SK-N-SH treated with all-trans-retinoic acid at 6 μM for 48 hours (cell line): ENCODE measurements around the gene RAB39B.

Experiments used
- ATAC-seq: fragments of 200-7000 bp; cut with Tn5 transposase; 3 replicates; pipeline ENCODE4 v1.9.1; 2020; ENCODE audit warnings: mild to moderate bottlenecking, moderate library complexity
- BACH2 ChIP-seq: fragments of 250-450 bp; sonication (Bioruptor Pico); IDR thresholded peaks from 2 replicates; pipeline ENCODE4 v1.9.0; 2021; ENCODE audit warnings: mild to moderate bottlenecking, borderline replicate concordance
- CREB5 ChIP-seq: fragments of 250-450 bp; sonication (Bioruptor Pico); IDR thresholded peaks from 2 replicates; pipeline ENCODE4 v1.5.1; 2020; ENCODE audit warnings: low read depth, mild to moderate bottlenecking, moderate library complexity
- CSDC2 ChIP-seq: fragments of 250-450 bp; sonication (Bioruptor Pico); IDR thresholded peaks from 2 replicates; pipeline ENCODE4 v1.5.0; 2020; ENCODE audit warnings: mild to moderate bottlenecking, moderate library complexity
- ESRRG ChIP-seq: fragments of 250-450 bp; sonication (Bioruptor Pico); IDR thresholded peaks from 2 replicates; pipeline ENCODE4 v1.6.1; 2021; ENCODE audit warnings: mild to moderate bottlenecking
- GLIS3 ChIP-seq: fragments of 250-450 bp; sonication (Bioruptor Pico); IDR thresholded peaks from 2 replicates; pipeline ENCODE4 v1.5.0; 2020; ENCODE audit warnings: mild to moderate bottlenecking, moderate library complexity
- OSR1 ChIP-seq: fragments of 250-450 bp; sonication (Bioruptor Pico); IDR thresholded peaks from 2 replicates; pipeline ENCODE4 v1.8.0; 2022; ENCODE audit warnings: moderate library complexity, mild to moderate bottlenecking, inconsistent platforms
- PATZ1 ChIP-seq: fragments of 250-450 bp; sonication (Bioruptor Pico); IDR thresholded peaks from 2 replicates; pipeline ENCODE4 v1.8.0; 2020; ENCODE audit warnings: mild to moderate bottlenecking, moderate library complexity, borderline replicate concordance
- POU6F1 ChIP-seq: fragments of 250-450 bp; sonication (Bioruptor Pico); IDR thresholded peaks from 2 replicates; pipeline ENCODE4 v1.8.0; 2021; ENCODE audit warnings: low read depth, mild to moderate bottlenecking, moderate library complexity, borderline replicate concordance
- PPARA ChIP-seq: fragments of 250-450 bp; sonication (Bioruptor Pico); IDR thresholded peaks from 2 replicates; pipeline ENCODE4 v1.5.0; 2020; ENCODE audit warnings: mild to moderate bottlenecking, borderline replicate concordance
- SNAI2 ChIP-seq: fragments of 250-450 bp; sonication (Bioruptor Pico); IDR thresholded peaks from 2 replicates; pipeline ENCODE4 v1.5.0; 2020; ENCODE audit warnings: mild to moderate bottlenecking, moderate library complexity
- TOX ChIP-seq: fragments of 250-450 bp; sonication (Bioruptor Pico); IDR thresholded peaks from 2 replicates; pipeline ENCODE4 v1.8.0; 2021; ENCODE audit warnings: mild to moderate bottlenecking, moderate library complexity, borderline replicate concordance
- TSHZ2 ChIP-seq: fragments of 250-450 bp; sonication (Bioruptor Pico); IDR thresholded peaks from 2 replicates; pipeline ENCODE4 v1.5.0; 2020; ENCODE audit warnings: mild to moderate bottlenecking, moderate library complexity
- ZC3H10 ChIP-seq: fragments of 250-450 bp; sonication (Bioruptor Pico); IDR thresholded peaks from 2 replicates; pipeline ENCODE4 v1.5.1; 2021; ENCODE audit warnings: mild to moderate bottlenecking, moderate library complexity
- ZFP3 ChIP-seq: fragments of 250-450 bp; sonication (Bioruptor Pico); IDR thresholded peaks from 2 replicates; pipeline ENCODE4 v1.5.0; 2020; ENCODE audit warnings: mild to moderate bottlenecking, moderate library complexity
- ZFP30 ChIP-seq: fragments of 450-650 bp; formaldehyde crosslinking; IDR thresholded peaks from 2 replicates; pipeline ENCODE4 v1.5.0; 2022; ENCODE audit warnings: mild to moderate bottlenecking, moderate library complexity
- ZNF565 ChIP-seq: fragments of 450-650 bp; formaldehyde crosslinking; conservative IDR thresholded peaks from 2 replicates; pipeline ENCODE4 v1.5.0; 2020; ENCODE audit warnings: low read depth, mild to moderate bottlenecking, moderate library complexity
- ZNF70 ChIP-seq: fragments of 450-650 bp; formaldehyde crosslinking; IDR thresholded peaks from 2 replicates; pipeline ENCODE4 v1.5.0; 2020; ENCODE audit warnings: mild to moderate bottlenecking, moderate library complexity
- ZNF8 ChIP-seq: fragments of 450-650 bp; formaldehyde crosslinking; IDR thresholded peaks from 2 replicates; pipeline ENCODE4 v1.5.0; 2020; ENCODE audit warnings: mild to moderate bottlenecking, moderate library complexity

The RAB39B gene

GRCh38 chrX:155263854-155264628, at the start of gene RAB39B:
RAB39B (minus strand) TSS chrX:155264491; CDS start chrX:155264288, 203 bp downstream.
- peak; percentile 98 for ATAC-seq
- TF ChIP-seq GLIS3 (CRISPR knock-in tag), result no peak
- no peak for TF ChIP-seq CREB5 (CRISPR knock-in tag)
- TF ChIP-seq PATZ1 (CRISPR knock-in tag), result no peak
- TF ChIP-seq TOX (CRISPR knock-in tag), result no peak
- TF ChIP-seq BACH2, result no peak
- no peak for TF ChIP-seq ZFP30 (CRISPR knock-in tag)
- no peak for TF ChIP-seq POU6F1
- TF ChIP-seq CSDC2, result no peak
- no peak for TF ChIP-seq ZNF565
- TF ChIP-seq ZFP3 (CRISPR knock-in tag), result no peak
- TF ChIP-seq, all 23 proteins: peak for 0

GRCh38 chrX:155313766-155314165, 49.5 kb upstream of the RAB39B start:
- no peak for ATAC-seq
- TF ChIP-seq CSDC2, result no peak
- TF ChIP-seq GLIS3 (CRISPR knock-in tag), result no peak
- TF ChIP-seq ZNF565, result no peak
- no peak for TF ChIP-seq PPARA (CRISPR knock-in tag)
- no peak for TF ChIP-seq ZC3H10
- TF ChIP-seq ZNF70 (CRISPR knock-in tag), result no peak
- no peak for TF ChIP-seq OSR1 (CRISPR knock-in tag)

GRCh38 chrX:155293771-155294170, 29.5 kb upstream of the RAB39B start:
- no peak for TF ChIP-seq CREB5 (CRISPR knock-in tag)
- no peak for TF ChIP-seq SNAI2 (CRISPR knock-in tag)
- TF ChIP-seq TSHZ2 (CRISPR knock-in tag), result no peak
- no peak for TF ChIP-seq BACH2
- TF ChIP-seq CSDC2, result no peak
- no peak for TF ChIP-seq ZFP30 (CRISPR knock-in tag)
- TF ChIP-seq OSR1 (CRISPR knock-in tag), result no peak
- TF ChIP-seq PPARA (CRISPR knock-in tag), result no peak
- no peak for TF ChIP-seq ESRRG (CRISPR knock-in tag)
- no peak for TF ChIP-seq ZC3H10
- no peak for TF ChIP-seq ZNF8 (CRISPR knock-in tag)
- no peak for TF ChIP-seq POU6F1
- TF ChIP-seq TOX (CRISPR knock-in tag), result no peak

More at GRCh38 chrX:155293771-155294170, 29.5 kb upstream of the RAB39B start:
- ATAC-seq, result no peak
